Nephron progenitor cell (in vitro differentiated cells): Measurements from ENCODE around the gene PLXNA4.

Experiments used
- DNase-seq: peaks from one replicate; pipeline ENCODE4 v3.0.0; 2021
- H3K27ac Mint-ChIP-seq: 2 replicates; pipeline ENCODE4 v1.8.0; 2021; ENCODE audit warnings: mild to moderate bottlenecking, moderate library complexity, mixed read lengths
- H3K27me3 Mint-ChIP-seq: 2 replicates; pipeline ENCODE4 v1.8.0; 2021; ENCODE audit warnings: mild to moderate bottlenecking, low read depth, mixed read lengths; ENCODE audit not compliant: poor library complexity
- H3K36me3 Mint-ChIP-seq: 2 replicates; pipeline ENCODE4 v1.8.0; 2021; ENCODE audit warnings: low read depth, mixed read lengths
- H3K4me1 Mint-ChIP-seq: 2 replicates; pipeline ENCODE4 v1.8.0; 2021; ENCODE audit warnings: mixed read lengths
- H3K4me3 Mint-ChIP-seq: 2 replicates; pipeline ENCODE4 v1.8.0; 2021; ENCODE audit warnings: mild to moderate bottlenecking, moderate library complexity, mixed read lengths
- H3K9me3 Mint-ChIP-seq: 2 replicates; pipeline ENCODE4 v1.8.0; 2021; ENCODE audit warnings: mild to moderate bottlenecking, moderate library complexity, mixed read lengths
- CTCF ChIP-seq: fragments of 200-600 bp; sonication (generic); IDR thresholded peaks from 2 replicates; pipeline ENCODE4 v1.5.0; 2021; ENCODE audit warnings: antibody characterized with exemption

The PLXNA4 gene

GRCh38 chr7:132403465-132404110, 172.7 kb downstream of the PLXNA4 start:
- no peak overlapping the region for H3K27ac Mint-ChIP-seq
- no peak for TF ChIP-seq CTCF

GRCh38 chr7:132402751-132403245, 173.5 kb downstream of the PLXNA4 start:
- H3K36me3 Mint-ChIP-seq: peaks cover 5% of the 10 kb centered on the region
- TF ChIP-seq CTCF: no peak
- H3K4me3 Mint-ChIP-seq: no peak overlapping the region
- H3K27ac Mint-ChIP-seq: no peak overlapping the region
- peaks cover 46% of the 10 kb centered on the region for H3K4me1 Mint-ChIP-seq
- peaks cover 45% of the 10 kb centered on the region for H3K27me3 Mint-ChIP-seq
- H3K9me3 Mint-ChIP-seq: peaks cover 8% of the 10 kb centered on the region
- no peak for DNase-seq

More at GRCh38 chr7:132403465-132404110, 172.7 kb downstream of the PLXNA4 start:
- Mint-ChIP-seq H3K4me1 (peaks cover 38% of the 10 kb centered on the region), H3K9me3 (peaks cover 8% of the 10 kb centered on the region), H3K4me3 (no peak overlapping the region), H3K27me3 (peaks cover 42% of the 10 kb centered on the region), H3K36me3 (peaks cover 5% of the 10 kb centered on the region)
- DNase-seq: no peak

GRCh38 chr7:132402096-132402495, 174.2 kb downstream of the PLXNA4 start:
- no peak for TF ChIP-seq CTCF
- H3K4me3 Mint-ChIP-seq: no peak overlapping the region
- peaks cover 8% of the 10 kb centered on the region for H3K9me3 Mint-ChIP-seq
- no peak for DNase-seq
- no peak overlapping the region for H3K27ac Mint-ChIP-seq
- peaks cover 45% of the 10 kb centered on the region for H3K27me3 Mint-ChIP-seq
- peaks cover 5% of the 10 kb centered on the region for H3K36me3 Mint-ChIP-seq
- peaks cover 53% of the 10 kb centered on the region for H3K4me1 Mint-ChIP-seq

GRCh38 chr7:132400561-132401142, 175.6 kb downstream of the PLXNA4 start:
- Mint-ChIP-seq H3K9me3 (peaks cover 8% of the 10 kb centered on the region), H3K4me1 (peaks cover 55% of the 10 kb centered on the region), H3K27me3 (peaks cover 56% of the 10 kb centered on the region), H3K36me3 (peaks cover 5% of the 10 kb centered on the region), H3K27ac (no peak overlapping the region), H3K4me3 (no peak overlapping the region)
- no peak for DNase-seq
- no peak for TF ChIP-seq CTCF

- H3K9me3 Mint-ChIP-seq: peaks cover 8% of the 10 kb centered on the region
- no peak for DNase-seq
- H3K27ac Mint-ChIP-seq: no peak overlapping the region
- TF ChIP-seq CTCF: no peak
- H3K27me3 Mint-ChIP-seq: peaks cover 55% of the 10 kb centered on the region
- H3K4me3 Mint-ChIP-seq: no peak overlapping the region
- H3K4me1 Mint-ChIP-seq: peaks cover 60% of the 10 kb centered on the region
- H3K36me3 Mint-ChIP-seq: peaks cover 5% of the 10 kb centered on the region
Observed at GRCh38 chr7:132399367-132399766, 176.9 kb downstream of the PLXNA4 start.
